Esophagus squamous epithelium (tissue), 5 donors: Measurements from ENCODE around the gene FRMD1. TPM values are rescaled to one million over a fixed set of nuclear protein-coding genes. Genes with fewer than 3 reads are reported as not detected.

Experiments used
- DNase-seq: peaks from one replicate; lab custom pipeline; 2025; lab: John Stamatoyannopoulos, UW
- H3K27ac ChIP-seq, 4 donors: fragments of 200-600 bp; sonication (generic); one replicate each; pipeline ENCODE4 v1.5.1; 2016 to 2019; ENCODE audit warnings: mild to moderate bottlenecking in 1 of 4
- H3K27me3 ChIP-seq, 4 donors: fragments of 200-600 bp; sonication (generic); 1 replicate in 3 of 4; 2 replicates in 1 of 4; pipeline versions ENCODE4 v1.5.1 to v1.6.0; 2017 to 2021; ENCODE audit warnings: antibody characterized with exemption in 1 of 4
- H3K36me3 ChIP-seq, 3 donors: fragments of 200-600 bp; sonication (generic); one replicate each; pipeline ENCODE4 v1.5.1; 2016 to 2019
- H3K4me1 ChIP-seq, 3 donors: fragments of 200-600 bp; sonication (generic); one replicate each; pipeline ENCODE4 v1.5.1; 2017 to 2019
- H3K4me3 ChIP-seq, 4 donors: fragments of 200-600 bp; sonication (generic); 1 replicate in 3 of 4; 2 replicates in 1 of 4; pipeline ENCODE4 v1.5.1; 2016 to 2019; ENCODE audit warnings: mild to moderate bottlenecking in 2 of 4, moderate library complexity in 1 of 4
- H3K9me3 ChIP-seq, 3 donors: fragments of 200-600 bp; sonication (generic); one replicate each; pipeline ENCODE4 v1.5.1; 2016 to 2019
- POLR2A ChIP-seq, 4 donors: fragments of 450-650 bp; IDR thresholded peaks; one replicate each; pipeline ENCODE4 v1.6.1; 2017; ENCODE audit warnings: antibody characterized with exemption in 4 of 4, mild to moderate bottlenecking in 4 of 4, moderate library complexity in 3 of 4
- WGBS, 2 donors: methylation state at CpG; one replicate each; pipeline ENCODE4 v1.1.5; 2018; 5-methylcytosine and 5-hydroxymethylcytosine counted together
- intact Hi-C: fragments of 100-400 bp; cut with DNase I; formaldehyde crosslinking; loops from one replicate; pipeline ENCODE4 v1.15.0; 2022
- total RNA-seq, 4 donors: library from RNA; depleted of rRNA; stranded (reverse); fragments of >200 nt; gene quantifications; one replicate each; pipeline ENCODE4 v1.1.0, GENCODE V29; 2016
- TF ChIP-seq, protein P1 (sequence below), 6 experiments: fragments of 450-650 bp in 4 of 6; fragments of 200-600 bp in 2 of 6; sonication (generic) in 2 of 6; IDR thresholded peaks; one replicate each; pipeline ENCODE4 v1.5.1; 2016 to 2019; ENCODE audit warnings: antibody characterized with exemption in 6 of 6, mild to moderate bottlenecking in 4 of 6, moderate library complexity in 4 of 6
- donor health status: DM: yes; HTN: yes; CAD: no.

The FRMD1 gene
- total RNA-seq, 4 donors from 2014 or later, result 0.13 to 0.19 TPM; not detected in 2

GRCh38 chr6:168117942-168118341 lies 38.9 kb upstream of the FRMD1 start:
- no peaks in the 10 kb centered on the region for H3K9me3 ChIP-seq
- 53 to 61% methylated on average over 4 of the region's 4 CpGs for WGBS, 2 donors

GRCh38 chr6:168116975-168117899 lies 38.2 kb upstream of the FRMD1 start:
- Histone ChIP-seq H3K36me3 (no peaks in the 10 kb centered on the region), H3K9me3 (no peaks in the 10 kb centered on the region), H3K27me3 (no peaks in the 10 kb centered on the region), H3K27ac (no peak overlapping the region), H3K4me1 (no peaks in the 10 kb centered on the region), H3K4me3 (no peak overlapping the region)
- no peak for DNase-seq
- intact Hi-C loops, result no loop called here
- TF ChIP-seq POLR2A (IDR thresholded peaks at IDR 0.05), result no peak
- TF ChIP-seq, protein P1, sequence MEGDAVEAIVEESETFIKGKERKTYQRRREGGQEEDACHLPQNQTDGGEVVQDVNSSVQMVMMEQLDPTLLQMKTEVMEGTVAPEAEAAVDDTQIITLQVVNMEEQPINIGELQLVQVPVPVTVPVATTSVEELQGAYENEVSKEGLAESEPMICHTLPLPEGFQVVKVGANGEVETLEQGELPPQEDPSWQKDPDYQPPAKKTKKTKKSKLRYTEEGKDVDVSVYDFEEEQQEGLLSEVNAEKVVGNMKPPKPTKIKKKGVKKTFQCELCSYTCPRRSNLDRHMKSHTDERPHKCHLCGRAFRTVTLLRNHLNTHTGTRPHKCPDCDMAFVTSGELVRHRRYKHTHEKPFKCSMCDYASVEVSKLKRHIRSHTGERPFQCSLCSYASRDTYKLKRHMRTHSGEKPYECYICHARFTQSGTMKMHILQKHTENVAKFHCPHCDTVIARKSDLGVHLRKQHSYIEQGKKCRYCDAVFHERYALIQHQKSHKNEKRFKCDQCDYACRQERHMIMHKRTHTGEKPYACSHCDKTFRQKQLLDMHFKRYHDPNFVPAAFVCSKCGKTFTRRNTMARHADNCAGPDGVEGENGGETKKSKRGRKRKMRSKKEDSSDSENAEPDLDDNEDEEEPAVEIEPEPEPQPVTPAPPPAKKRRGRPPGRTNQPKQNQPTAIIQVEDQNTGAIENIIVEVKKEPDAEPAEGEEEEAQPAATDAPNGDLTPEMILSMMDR (IDR thresholded peaks at IDR 0.05), result no peak
- WGBS, 2 donors, result 83 to 91% methylated on average over 11 to 24 of the region's 26 CpGs

More at GRCh38 chr6:168117942-168118341, 38.9 kb upstream of the FRMD1 start:
- no peak for DNase-seq
- no peak for TF ChIP-seq POLR2A (IDR thresholded peaks at IDR 0.05)
- TF ChIP-seq, protein P1 (IDR thresholded peaks at IDR 0.05), result peak in 3 of 6 experiments; percentile 18 to 38 (median 32)
- Histone ChIP-seq H3K27ac (no peak overlapping the region), H3K36me3 (no peaks in the 10 kb centered on the region), H3K4me3 (no peak overlapping the region), H3K4me1 (no peaks in the 10 kb centered on the region), H3K27me3 (no peaks in the 10 kb centered on the region)
- intact Hi-C loops, result no loop called here

- Histone ChIP-seq H3K27ac (no peak overlapping the region), H3K4me3 (no peak overlapping the region), H3K4me1 (no peaks in the 10 kb centered on the region), H3K9me3 (no peaks in the 10 kb centered on the region), H3K27me3 (no peaks in the 10 kb centered on the region), H3K36me3 (no peaks in the 10 kb centered on the region)
- 85% methylated on average over 6 of the region's 11 CpGs; no CpG with 5 or more reads in 1 of the 2 donors for WGBS, 2 donors
- DNase-seq, result no peak
- intact Hi-C loops, result no loop called here
- TF ChIP-seq, protein P1 (IDR thresholded peaks at IDR 0.05), result no peak
- TF ChIP-seq POLR2A (IDR thresholded peaks at IDR 0.05), result no peak
These were observed 37.5 kb upstream of the FRMD1 start for GRCh38 chr6:168116438-168116974.

DNA sequence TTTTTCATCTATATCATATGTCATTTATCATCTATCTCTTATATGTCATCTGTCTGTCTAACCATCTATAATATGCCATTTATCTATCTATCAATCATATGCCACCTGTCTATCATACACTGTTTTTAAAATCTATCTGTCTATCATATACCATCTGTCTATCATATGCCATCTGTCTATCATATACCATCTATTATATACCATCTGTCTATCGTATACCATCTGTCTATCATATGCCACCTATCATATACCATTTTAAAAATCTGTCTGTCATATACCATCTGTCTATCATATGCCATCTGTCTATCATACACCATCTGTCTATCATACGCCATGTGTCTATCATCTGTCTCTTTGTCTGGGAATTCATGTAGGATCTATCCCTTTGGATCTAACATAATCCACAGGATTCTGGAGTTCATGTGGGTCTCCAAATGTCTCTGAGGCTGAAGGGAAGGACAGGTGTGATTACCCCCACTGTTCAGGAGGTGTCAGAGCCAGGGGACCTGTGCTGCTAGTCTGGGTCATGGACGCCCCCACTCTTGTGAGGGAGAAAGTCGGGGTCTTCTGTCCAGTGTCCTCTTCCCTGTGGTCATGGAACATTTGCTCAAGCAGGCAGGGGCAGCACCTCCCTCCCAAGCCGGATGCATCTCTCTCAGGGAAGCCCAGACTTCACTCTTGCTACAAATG lies 36.9 kb upstream of the FRMD1 start:
- no peaks in the 10 kb centered on the region for H3K9me3 ChIP-seq
- H3K27ac ChIP-seq, result no peak overlapping the region
- WGBS, 2 donors, result 58 to 68% methylated on average over 2 to 3 of the region's 5 CpGs
- no peak overlapping the region for H3K4me3 ChIP-seq
- no peak for DNase-seq
- H3K4me1 ChIP-seq, result no peaks in the 10 kb centered on the region
- no peaks in the 10 kb centered on the region for H3K27me3 ChIP-seq
- TF ChIP-seq POLR2A (IDR thresholded peaks at IDR 0.05), result no peak
- TF ChIP-seq, protein P1 (IDR thresholded peaks at IDR 0.05), result no peak
- intact Hi-C loops, result no loop called here
- H3K36me3 ChIP-seq, result no peaks in the 10 kb centered on the region
